Neural cell (in vitro differentiated cells): Measurements from ENCODE around the gene ROR1.

Experiments
- CTCF ChIP-seq: fragments of 450-650 bp; IDR thresholded peaks from 2 replicates; pipeline ENCODE4 v1.5.1; 2014; ENCODE audit warnings: antibody characterized with exemption, mild to moderate bottlenecking, moderate library complexity; ENCODE audit not compliant: poor library complexity, severe bottlenecking
- EP300 ChIP-seq: fragments of 450-650 bp; conservative IDR thresholded peaks from 2 replicates; pipeline ENCODE4 v1.6.1; 2014; ENCODE audit warnings: antibody characterized with exemption, mild to moderate bottlenecking, moderate library complexity; ENCODE audit not compliant: poor library complexity, severe bottlenecking
- EZH2 ChIP-seq: fragments of 200-600, 300-800 bp; shearing (Covaris generic), sonication (generic); IDR thresholded peaks from 2 replicates; pipeline ENCODE4 v1.6.1; 2014; ENCODE audit warnings: antibody characterized with exemption, low read length, borderline replicate concordance, mild to moderate bottlenecking; ENCODE audit not compliant: insufficient read depth, poor library complexity, severe bottlenecking
- MXI1 ChIP-seq: fragments of 450-650 bp; conservative IDR thresholded peaks from 2 replicates; pipeline ENCODE4 v1.6.1; 2014; ENCODE audit warnings: antibody characterized with exemption, mild to moderate bottlenecking; ENCODE audit not compliant: poor library complexity, severe bottlenecking
- POLR2AphosphoS5 ChIP-seq: IDR thresholded peaks from 2 replicates; pipeline ENCODE4 v1.6.1; 2012
- TAF1 ChIP-seq: IDR thresholded peaks from 2 replicates; pipeline ENCODE4 v1.6.1; 2012; ENCODE audit warnings: low read depth
- TF ChIP-seq, protein P1 (sequence below): IDR thresholded peaks from 2 replicates; pipeline ENCODE4 v1.6.1; 2012; ENCODE audit warnings: borderline replicate concordance

DNA sequence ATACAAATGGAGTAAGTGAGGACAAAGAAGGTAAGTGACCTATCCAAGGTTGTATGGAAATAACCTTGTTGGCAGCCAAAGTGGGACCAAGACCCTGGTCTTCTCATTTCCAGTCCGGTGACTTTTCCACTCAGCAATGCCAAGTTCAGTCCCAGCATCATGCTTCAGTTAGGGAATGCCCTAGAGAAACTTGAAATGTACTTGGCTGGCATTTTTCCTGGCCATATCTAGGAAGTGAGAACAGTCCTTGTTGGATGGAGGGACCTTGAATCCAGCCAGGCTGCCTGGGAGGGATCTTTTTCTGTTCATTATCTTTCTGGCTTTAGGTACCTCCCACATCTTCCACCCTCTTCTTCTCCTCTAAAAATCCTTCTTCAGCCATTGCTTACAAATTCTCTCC, 352.8 kb downstream of the ROR1 start:
- TF ChIP-seq CTCF (no peak), MXI1 (no peak), EZH2 (no peak), EP300 (no peak), POLR2AphosphoS5 (no peak), TAF1 (no peak)
- TF ChIP-seq, protein P1, sequence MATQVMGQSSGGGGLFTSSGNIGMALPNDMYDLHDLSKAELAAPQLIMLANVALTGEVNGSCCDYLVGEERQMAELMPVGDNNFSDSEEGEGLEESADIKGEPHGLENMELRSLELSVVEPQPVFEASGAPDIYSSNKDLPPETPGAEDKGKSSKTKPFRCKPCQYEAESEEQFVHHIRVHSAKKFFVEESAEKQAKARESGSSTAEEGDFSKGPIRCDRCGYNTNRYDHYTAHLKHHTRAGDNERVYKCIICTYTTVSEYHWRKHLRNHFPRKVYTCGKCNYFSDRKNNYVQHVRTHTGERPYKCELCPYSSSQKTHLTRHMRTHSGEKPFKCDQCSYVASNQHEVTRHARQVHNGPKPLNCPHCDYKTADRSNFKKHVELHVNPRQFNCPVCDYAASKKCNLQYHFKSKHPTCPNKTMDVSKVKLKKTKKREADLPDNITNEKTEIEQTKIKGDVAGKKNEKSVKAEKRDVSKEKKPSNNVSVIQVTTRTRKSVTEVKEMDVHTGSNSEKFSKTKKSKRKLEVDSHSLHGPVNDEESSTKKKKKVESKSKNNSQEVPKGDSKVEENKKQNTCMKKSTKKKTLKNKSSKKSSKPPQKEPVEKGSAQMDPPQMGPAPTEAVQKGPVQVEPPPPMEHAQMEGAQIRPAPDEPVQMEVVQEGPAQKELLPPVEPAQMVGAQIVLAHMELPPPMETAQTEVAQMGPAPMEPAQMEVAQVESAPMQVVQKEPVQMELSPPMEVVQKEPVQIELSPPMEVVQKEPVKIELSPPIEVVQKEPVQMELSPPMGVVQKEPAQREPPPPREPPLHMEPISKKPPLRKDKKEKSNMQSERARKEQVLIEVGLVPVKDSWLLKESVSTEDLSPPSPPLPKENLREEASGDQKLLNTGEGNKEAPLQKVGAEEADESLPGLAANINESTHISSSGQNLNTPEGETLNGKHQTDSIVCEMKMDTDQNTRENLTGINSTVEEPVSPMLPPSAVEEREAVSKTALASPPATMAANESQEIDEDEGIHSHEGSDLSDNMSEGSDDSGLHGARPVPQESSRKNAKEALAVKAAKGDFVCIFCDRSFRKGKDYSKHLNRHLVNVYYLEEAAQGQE = no peak
